Right lung (tissue), 5 donors: ENCODE results near the gene TBCB. TPM values are rescaled to one million over a fixed set of nuclear protein-coding genes. Genes with fewer than 3 reads are reported as not detected.
"Not testable (repeated sequence)": the region's sequence is repeated elsewhere in the genome, so short reads cannot be mapped to it uniquely, and the experiment has no call there.

Source experiments
- DNase-seq, 2 donors: peaks; one replicate each; pipeline ENCODE4 v3.0.0-alpha.2; 2013
- polyA plus RNA-seq, 5 donors: library from polyadenylated mRNA; unstranded; fragments of 120-200 nt; gene quantifications; one replicate each; pipeline versions ENCODE4 v1.2.1 to v1.2.3, GENCODE V29; 2013; ENCODE audit warnings: inconsistent platforms in 1 of 5, low replicate concordance in 1 of 5; ENCODE audit not compliant: insufficient read length in 5 of 5, insufficient read depth in 1 of 5

The TBCB gene
- polyA plus RNA-seq, 5 donors: 96.1 to 147 (median 107) TPM

DNA sequence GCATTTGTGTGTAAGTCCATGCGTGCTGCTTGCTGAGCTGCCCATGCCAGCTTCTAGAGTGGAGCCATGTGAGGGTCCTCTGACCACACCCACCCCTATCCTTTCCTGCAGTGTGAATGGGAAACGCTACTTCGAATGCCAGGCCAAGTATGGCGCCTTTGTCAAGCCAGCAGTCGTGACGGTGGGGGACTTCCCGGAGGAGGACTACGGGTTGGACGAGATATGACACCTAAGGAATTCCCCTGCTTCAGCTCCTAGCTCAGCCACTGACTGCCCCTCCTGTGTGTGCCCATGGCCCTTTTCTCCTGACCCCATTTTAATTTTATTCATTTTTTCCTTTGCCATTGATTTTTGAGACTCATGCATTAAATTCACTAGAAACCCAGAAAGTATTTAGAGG, 10.3 kb downstream of the TBCB start:
- DNase-seq: no peak

DNA sequence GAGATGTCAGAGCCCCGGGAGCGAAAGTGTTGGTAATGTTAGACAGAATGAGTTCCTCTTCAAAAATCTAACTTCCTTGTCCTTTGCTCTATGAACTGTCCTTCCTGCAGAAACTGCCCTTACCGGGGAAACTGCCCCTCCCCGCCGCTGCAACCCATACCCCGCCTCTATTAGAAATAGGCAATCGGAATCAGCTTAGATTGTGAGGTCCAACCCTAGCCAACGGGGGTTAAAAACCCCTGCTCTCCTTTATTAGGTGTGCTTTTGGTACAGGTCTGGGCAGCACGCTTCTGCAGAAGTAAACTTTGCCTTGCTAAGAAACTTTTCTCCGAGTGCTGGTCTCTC, 13.1 kb downstream of the TBCB start:
- DNase-seq: no peak

- not testable (repeated sequence) for DNase-seq
Measured at GRCh38 chr19:36131221-36131620, 16.0 kb downstream of the TBCB start.

DNA sequence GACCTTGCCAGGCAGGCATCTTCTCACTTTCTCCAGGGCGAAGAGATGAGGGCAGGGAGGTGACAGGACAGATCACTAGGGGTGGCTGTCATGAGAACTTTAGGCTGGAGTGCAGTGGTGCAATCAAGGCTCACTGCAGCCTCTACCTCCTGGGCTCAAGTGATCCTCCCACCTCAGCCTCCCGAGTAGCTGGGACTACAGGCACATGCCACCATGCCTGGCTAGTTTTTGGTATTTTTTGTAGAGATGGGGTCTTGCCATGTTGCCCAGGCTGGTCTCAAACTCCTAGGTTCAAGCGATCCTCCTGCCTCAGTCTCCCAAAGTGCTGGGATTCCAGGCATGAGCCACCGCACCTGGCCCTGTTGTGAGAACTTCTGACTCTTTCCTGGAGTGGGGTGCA, 19.6 kb downstream of the TBCB start:
- not testable (repeated sequence) for DNase-seq

DNA sequence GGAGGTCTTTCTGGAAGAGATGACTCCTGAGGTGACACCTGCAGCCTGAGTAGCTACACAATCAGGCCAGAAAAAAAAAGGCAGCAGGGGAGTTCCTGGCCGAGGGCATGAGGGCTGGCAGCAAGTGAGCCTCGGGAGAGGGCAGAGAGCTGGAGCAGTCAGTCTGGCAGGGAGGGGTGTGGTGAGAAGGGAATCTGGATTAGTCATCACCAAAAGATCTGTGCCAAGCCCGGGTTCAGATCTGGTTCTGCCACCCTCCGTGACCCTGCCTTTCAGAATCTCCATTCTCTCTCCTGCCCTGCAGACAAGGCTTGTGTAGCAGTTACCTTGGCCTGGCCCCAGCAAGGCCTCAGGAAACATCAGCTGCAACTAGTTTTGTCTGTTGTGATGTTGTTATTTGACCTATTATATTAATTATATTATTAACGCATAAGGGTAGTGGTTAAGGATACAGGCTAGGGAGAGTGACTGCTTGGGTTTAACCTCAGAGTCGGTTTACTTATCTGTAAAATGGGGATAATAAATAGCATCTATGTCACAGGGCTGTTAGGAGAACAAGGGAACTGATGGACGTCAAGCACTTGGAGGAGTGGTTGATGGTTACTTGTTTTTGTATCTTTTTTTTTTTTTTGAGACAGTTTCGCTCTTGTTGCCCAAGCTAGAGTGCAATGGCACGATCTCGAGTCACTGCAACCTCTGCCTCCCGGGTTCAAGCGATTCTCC, 21.9 kb downstream of the TBCB start:
- no peak for DNase-seq

- DNase-seq: no peak
Measured at GRCh38 chr19:36139120-36139472, 23.8 kb downstream of the TBCB start.

- peak; percentile 98 for DNase-seq
Measured at GRCh38 chr19:36139473-36140303, 24.4 kb downstream of the TBCB start, which contains the start of gene CAPNS1. Gene CAPNS1 (plus strand): TSS chr19:36140066. CDS start chr19:36141012, 946 bp downstream.

DNA sequence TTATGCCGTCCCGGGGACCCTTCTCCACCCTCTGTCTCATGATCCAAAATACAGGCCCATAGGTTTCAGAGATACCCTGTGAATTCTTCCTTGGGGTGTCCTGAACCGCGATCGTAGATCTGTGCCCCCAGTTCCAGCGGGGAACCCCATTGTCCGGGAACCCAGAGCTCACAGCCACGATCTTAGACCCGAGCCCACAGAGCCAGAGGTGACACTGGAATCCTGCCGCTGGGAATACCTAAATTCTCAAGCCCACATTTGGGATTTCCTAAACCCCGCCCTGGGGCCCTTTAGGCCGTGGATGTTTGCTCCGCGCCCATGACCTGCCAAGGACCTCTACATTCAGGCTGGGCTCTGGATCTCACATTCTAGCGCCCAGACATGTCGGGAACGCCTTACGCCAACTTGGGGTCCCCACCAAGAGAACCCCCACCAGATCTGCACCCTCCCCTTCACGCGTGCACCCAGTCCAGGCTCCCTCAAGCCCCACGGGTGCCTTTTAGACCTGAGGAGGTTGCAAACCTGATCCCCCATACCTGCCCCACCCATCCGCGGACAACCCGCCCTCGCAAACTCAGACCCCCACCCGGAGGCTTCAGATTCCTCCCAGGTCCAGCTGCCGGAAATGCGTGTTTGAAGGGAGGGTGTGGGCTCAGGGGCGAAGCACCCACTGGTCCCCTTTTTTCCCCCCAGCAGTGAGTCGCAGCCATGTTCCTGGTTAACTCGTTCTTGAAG, 25.2 kb downstream of the TBCB start:
- peak; percentile 42 to 50 for DNase-seq

GRCh38 chr19:36141039-36141927, 26.0 kb downstream of the TBCB start:
- DNase-seq: peak; percentile 58 to 76

GRCh38 chr19:36142046-36142445, 26.8 kb downstream of the TBCB start:
- DNase-seq: no peak

DNA sequence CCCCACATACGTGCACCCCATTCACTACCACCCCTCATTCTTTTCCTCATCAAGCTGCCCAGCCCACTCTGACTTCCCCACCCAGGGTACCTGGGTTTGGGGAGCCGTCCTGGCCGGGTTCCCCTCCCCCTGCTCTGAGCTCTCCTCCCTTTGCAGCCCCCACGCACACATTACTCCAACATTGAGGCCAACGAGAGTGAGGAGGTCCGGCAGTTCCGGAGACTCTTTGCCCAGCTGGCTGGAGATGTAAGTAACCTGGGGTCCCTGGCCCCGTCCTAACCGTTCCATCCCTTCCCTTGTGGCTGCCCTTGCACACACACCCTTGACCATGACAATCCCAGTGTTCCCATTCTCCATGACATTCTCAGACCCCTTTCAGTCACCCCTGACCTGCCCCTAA, 27.2 kb downstream of the TBCB start:
- DNase-seq: no peak

DNA sequence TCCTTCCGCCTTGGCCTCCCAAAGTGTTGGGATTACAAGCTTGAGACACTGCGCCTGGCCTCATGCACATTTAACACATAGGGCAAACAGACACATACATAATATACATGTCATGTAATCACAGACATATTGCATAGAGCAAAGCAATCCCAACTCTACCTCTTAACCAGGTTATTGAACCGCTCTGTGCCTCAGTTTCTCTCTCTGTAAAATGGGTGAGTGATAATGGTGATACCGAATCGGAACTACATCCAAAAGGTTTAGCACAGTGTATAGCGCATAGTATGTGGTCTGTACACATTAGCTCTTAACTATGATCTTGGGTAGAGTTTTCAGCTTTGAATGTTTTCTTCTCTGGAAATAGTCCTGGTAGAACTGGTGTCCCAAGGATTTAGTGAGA, 29.4 kb downstream of the TBCB start:
- DNase-seq: no peak

- DNase-seq: no peak
Measured at GRCh38 chr19:36149673-36150406, 34.6 kb downstream of the TBCB start.

DNA sequence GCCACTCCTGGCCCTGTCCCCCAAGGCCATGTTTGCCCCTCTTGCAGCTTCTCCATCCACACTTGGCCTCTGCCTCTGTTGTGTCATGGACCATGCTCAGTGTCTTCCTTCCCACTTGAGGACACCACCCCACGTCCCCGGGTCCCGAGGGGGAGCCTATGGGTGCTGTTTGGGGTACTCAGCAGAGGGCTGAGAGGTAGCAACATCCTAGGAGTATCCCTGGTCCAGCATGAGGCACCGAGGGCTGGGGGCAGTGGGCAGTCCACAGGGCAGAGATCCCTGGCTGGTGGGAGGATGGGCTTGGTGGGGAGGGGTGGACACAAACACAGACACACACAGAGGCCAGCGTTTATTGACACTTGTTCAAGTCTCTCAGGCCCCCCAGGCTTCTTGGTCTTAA, 35.3 kb downstream of the TBCB start:
- DNase-seq: no peak

GRCh38 chr19:36151144-36152018, 36.1 kb downstream of the TBCB start:
- peak; percentile 65 to 71 for DNase-seq

DNA sequence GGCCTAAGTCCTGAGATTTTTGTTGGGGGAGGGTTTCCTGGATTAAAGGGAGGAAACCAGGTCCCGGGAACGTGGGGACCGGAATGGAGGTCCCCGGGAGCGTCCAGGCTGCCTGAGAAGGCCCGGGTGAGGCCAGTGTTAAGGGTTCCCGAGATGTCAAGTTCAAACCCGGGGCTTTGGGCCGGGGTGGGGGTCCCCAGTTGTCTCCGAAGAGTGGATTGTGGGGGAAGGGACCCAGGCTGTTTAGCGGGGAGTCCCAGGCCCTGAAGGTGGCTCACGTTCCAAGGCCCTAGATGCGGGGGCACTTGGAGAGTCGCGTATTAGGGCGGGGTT, 36.7 kb downstream of the TBCB start:
- peak in 1 of 2 donors; percentile 34 for DNase-seq

GRCh38 chr19:36152352-36153091, 37.3 kb downstream of the TBCB start, which contains the start of gene COX7A1:
Gene COX7A1 (minus strand): TSS chr19:36152447. CDS start chr19:36152407, 40 bp downstream.
- peak; percentile 70 to 72 for DNase-seq

- no peak for DNase-seq
Measured at GRCh38 chr19:36153126-36153525, 37.9 kb downstream of the TBCB start.
